Activated effector memory CD4-positive, alpha-beta T cell treated with Interleukin-2 at 50 U/mL for 16 hours (primary cell): ENCODE data around the gene ATF6.
A peak's percentile ranks its signal among the peaks of the same experiment; 100 is the strongest.
"Not testable (repeated sequence)": the region's sequence is repeated elsewhere in the genome, so short reads cannot be mapped to it uniquely, and the experiment has no call there.

Source experiments
- DNase-seq: peaks from one replicate; pipeline ENCODE4 v3.0.0-alpha.2; 2020

The ATF6 gene

DNA sequence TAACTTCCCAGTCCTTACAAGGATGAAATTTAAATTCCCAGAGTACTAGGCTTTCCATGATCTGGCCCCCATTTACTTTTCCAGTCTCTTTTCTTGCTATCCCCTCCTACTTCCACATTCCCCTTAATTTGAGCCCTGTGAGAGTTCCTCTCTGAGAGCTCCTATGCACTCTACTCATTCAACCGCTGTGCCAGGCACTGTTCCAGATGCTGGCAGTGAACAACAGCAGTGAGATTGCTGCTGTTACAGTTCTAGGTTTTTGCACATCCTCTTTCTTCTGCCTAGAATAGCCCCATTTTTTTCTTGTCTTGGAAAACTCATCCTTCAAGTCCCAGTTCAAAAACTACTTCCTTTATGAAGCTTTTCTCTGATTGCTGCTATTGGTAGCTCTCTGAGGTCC lies 18.8 kb downstream of the ATF6 start:
- no peak for DNase-seq

DNA sequence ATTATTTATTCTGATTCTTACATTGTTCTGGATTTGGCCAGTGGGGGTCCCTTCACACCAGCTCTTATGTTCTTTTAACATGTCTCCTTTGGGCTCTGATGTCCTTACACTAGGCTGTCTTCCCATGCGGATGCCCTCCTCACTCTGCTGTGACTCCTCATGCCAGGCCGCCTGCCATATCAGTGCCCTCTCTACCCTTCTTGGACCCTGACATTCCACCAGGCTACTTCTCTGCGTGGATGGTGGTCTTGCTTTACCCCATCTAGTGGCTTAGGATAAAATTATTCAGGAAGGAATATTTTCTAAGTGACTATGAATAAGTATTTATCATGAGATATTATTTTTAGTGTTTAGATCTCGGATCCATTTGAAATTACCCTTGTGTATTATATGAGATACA lies 21.2 kb downstream of the ATF6 start:
- no peak for DNase-seq

DNA sequence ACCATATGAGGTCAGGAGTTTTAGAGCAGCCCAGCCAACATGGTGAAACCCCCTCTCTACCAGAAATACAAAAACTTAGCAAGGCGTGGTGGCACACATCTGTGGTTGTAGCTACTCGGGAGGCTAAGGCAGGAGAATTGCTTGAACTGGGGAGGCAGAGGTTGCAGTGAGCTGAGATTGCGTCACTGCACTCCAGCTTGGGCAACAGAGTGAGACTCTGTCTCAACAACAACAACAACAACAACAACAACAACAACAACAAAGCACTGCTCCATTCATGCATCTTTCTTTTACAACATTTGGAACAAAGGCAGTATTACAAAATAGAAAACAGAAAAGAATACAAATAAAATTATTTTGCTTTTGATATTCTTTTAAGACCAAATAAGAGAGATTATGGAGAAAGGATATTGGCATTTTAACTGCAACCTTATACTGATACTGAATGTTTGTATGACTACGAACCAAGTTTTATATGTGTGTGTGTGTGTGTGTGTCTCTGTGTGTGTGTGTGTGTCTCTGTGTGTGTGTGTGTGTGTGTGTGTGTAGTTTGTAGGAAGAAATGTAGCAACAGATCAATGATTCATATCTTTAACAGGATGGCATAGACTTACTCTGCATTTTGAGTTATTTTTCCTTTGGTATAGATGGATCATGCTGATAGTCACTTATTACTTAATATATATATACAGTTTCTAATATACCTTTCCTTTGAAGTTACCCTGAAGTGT lies 24.6 kb downstream of the ATF6 start:
- DNase-seq: no peak

DNA sequence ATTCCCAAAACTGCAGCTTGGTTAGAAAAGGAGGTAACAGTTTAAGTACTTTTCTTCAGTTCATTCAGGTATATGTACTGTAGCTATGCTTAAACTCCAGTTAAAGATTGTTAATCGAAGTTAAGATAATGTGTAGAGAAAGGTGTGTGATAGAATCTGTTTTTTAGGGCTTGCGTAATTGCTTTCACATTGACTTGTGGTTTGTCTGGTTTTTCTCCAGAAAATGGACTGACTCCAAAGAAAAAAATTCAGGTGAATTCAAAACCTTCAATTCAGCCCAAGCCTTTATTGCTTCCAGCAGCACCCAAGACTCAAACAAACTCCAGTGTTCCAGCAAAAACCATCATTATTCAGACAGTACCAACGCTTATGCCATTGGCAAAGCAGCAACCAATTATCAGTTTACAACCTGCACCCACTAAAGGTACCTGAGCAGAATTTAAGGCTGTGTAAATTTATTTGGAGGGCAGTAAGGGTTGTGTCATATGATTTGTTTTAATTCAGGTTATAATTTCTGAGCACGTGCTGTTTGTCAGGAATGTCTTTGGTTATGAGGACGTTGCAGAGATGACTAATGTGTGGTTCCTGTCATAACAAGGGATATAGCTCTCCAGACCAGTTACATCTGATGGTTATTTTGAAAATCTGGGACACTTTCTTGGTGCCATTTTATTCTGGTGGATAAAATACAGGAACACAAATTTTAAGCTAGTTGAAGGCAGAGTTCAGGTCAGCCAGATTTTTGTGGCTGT lies 26.0 kb downstream of the ATF6 start:
- DNase-seq: no peak

DNA sequence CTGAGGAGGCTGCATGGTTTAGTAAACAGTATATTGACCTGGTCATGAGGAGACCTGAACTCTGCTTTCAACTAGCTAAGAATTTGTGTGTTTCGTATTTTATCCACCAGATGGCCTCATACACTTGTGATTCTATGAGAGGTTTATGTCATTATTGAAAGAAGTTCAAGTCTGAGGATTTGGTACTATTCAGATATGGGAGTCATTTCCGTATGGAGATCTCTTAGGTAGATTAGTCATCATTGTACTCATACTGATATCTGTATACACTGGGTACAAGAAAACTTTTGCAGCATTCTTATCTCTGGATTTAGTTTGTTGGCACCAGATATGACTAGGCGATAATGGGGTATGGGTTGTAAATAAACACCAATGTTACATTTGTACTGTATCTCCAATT lies 26.6 kb downstream of the ATF6 start:
- DNase-seq: no peak

DNA sequence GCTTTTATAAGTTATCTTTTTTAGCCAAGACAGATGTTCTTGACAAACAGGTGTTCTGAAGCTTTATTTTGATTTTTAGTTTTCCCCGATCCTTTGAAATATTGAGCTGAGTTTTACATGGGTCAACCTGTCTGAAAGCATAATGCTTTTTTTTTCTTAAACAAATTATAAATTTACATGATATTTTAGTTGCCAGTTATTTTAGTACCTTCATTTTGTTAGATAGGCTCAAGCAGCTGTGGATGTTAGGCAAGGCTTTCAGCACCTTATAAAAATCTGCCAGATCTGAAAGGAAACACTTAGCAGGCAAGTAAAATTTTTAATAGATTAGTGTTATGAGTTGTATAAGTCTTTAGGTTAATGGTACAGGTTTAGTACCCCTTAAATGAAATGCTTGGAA lies 33.7 kb downstream of the ATF6 start:
- no peak for DNase-seq

DNA sequence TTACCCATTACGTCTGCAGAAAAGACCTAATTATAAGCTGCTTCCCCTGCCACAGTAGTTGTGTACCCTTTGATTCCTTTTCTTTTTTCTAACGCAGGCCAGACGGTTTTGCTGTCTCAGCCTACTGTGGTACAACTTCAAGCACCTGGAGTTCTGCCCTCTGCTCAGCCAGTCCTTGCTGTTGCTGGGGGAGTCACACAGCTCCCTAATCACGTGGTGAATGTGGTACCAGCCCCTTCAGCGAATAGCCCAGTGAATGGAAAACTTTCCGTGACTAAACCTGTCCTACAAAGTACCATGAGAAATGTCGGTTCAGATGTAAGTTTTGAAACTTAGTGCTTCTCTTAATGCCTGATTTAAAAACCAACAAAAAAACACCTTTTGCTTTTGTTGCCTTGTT lies 35.8 kb downstream of the ATF6 start:
- no peak for DNase-seq

DNA sequence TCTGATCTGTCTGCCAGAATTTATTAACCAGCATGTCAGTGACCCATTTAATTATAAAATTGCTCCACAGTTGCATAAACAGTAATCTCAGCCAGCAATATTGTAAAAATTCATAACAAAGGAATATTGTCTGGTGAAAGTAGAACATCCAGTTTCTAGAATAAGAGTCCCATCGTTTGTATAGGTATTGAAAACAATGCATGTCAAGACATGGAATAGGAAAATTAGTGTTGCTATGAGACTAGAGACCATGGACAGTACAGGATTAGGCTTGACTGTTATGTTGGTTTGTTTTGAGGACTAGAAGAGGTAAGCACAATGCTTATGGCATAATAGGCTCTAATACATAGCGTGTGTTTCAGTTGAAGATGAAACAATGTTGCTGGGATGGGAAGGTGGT lies 37.1 kb downstream of the ATF6 start:
- DNase-seq: no peak

DNA sequence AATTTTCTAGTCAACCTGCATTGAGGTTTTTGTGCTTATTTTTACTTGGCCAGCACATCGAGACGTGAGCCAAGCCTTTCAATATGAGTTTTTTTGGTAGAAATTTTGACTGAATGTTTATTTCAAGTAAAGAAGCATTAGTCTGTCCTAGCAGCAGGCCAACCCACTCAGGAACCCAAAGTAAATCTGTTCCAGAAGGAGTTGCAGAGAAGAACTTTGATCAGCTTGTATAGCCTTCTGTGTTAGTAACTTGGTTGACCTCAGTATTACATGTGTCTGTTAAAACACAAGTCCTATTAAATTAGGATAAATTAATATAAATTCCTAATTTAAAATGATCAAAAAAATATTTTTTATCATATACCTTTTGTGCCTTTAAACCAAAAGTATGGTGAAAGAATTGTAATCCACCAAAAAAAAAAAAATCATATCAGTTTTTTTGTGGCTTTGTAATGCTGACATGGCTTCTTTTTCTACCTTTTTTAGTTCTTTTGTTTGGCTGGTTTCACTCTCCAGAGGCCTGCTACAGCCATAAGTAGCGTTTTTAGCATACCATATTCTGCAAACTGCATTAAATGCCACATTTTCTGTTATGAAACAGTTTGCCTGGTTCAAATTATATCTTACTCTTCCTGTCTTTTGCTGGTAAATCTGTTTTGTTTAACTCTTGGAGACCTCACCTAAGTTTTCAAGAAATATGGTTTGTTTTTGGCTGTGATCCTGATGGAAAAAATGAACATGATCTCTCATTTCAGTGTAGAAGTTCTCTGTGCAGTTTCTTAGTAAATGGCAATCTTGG lies 39.5 kb downstream of the ATF6 start:
- DNase-seq: no peak

DNA sequence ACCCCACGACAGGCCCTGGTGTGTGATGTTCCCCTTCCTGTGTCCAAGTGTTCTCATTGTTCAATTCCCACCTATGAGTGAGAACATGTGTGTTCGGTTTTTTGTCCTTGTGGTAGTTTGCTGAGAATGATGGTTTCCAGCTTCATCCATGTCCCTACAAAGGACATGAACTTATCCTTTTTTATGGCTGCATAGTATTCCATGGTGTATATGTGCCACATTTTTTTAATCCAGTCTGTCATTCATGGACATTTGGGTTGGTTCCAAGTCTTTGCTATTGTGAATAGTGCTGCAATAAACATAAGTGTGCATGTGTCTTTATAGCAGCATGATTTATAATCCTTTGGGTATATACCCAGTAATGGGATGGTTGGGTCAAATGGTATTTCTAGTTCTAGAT lies 43.1 kb downstream of the ATF6 start:
- not testable (repeated sequence) for DNase-seq

DNA sequence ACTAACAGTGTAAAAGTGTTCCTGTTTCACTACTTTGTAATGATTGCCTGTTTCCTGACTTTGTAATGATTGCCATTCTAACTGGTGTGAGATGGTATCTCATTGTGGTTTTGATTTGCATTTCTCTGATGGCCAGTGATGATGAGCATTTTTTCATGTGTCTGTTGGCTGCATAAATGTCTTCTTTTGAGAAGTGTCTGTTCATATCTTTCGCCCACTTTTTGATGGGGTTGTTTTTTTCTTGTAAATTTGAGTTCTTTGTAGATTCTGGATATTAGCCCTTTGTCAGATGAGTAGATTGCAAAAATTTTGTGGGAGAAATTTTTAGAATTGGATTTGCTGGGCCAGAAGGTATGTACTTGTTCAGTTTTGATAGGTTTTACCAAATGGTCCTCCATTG lies 43.5 kb downstream of the ATF6 start:
- DNase-seq: not testable (repeated sequence)

DNA sequence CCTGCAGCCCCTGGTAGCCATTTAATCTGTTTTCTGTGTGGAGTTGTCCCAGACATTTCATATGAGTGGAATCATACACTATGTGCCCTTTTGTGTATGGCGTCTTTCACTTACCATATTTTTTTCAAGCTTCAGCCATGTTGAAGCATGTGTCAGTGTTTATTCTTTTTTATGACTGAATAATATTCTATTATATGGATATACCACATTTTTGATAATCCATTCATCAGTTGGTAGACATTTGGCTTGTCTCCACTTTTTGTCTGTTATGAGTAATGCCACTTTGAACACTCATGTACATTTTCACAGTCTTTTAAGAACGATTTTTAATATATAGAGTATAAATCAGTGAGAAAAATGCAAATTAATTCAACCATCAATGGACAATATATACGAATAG lies 44.7 kb downstream of the ATF6 start:
- no peak for DNase-seq

DNA sequence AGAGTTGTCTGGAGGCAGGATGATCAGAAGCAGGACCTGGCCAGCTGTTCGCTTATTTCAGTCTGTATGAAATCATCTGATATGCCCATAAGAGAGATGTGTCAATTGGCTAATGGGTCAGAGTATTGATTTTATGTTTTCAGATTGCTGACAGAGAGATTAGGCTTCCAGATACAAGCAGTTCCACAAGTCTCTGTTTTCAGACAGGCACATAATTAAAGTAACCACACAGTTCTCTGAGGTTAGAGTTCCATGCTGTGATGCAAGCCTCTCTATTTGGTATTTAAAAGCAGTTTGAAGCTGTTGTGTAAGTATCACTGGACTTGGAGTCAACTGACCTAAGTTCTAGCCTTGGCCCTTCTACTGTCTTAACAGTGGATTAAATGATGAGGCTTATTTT lies 50.1 kb downstream of the ATF6 start:
- DNase-seq: no peak

DNA sequence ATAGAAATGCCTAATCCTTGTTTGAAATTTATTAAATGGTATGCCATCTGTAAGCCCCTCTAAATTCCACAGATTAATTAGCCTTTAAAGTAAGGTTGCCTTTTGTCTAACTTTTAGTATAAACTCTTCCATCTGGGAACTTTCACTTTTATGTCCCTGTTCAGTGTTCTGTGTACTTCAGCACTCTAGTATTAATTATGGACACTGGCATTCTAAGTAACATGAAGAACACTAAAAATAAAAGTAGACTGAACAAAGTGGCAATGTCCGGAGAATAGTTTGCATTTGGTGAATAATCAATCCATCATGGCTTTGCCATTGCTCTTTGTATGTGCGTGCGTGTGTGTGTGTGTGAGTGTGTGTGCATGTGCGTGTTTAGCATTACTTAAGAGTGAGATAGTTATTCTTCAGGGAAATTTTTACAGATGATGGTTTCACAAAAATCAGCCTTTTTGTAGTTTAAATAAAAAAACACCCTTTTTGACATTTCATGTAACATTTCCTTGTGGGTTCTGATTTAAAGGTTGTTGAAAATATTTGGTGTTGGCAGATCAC lies 51.1 kb downstream of the ATF6 start:
- no peak for DNase-seq

DNA sequence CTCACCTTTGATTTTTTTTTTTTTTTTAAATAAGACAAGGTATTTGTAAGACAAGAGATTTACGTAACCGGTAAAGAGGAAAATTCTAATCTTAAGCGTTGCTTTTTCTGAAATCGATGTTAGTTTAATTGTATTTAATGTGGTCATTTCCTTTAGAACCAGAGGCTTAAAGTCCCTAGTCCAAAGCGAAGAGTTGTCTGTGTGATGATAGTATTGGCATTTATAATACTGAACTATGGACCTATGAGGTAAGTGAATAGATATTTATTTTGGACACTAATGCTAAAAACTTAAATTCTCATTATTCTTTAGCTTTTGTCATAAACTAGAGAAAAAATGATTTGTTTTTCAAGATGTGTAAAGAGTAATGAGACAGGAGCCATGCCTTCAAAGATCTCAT lies 54.8 kb downstream of the ATF6 start:
- DNase-seq: no peak

DNA sequence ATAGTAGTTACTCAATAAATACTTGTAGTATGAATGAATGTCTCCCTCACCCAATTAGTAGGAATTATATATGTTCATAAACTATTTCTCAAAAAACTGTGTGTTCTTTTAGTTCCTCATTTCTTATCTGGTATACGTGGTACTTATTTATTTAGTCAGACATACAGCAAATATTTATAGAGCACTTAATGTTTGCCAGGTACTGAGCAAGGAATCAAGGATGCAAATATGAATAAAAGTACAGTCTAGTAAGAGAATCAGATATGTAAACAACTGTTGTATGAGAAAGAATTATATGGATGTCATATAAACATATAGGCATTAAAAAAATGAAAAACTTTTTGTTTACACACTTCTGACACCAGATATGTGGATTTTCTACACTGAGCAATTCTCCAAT lies 58.5 kb downstream of the ATF6 start:
- no peak for DNase-seq

DNA sequence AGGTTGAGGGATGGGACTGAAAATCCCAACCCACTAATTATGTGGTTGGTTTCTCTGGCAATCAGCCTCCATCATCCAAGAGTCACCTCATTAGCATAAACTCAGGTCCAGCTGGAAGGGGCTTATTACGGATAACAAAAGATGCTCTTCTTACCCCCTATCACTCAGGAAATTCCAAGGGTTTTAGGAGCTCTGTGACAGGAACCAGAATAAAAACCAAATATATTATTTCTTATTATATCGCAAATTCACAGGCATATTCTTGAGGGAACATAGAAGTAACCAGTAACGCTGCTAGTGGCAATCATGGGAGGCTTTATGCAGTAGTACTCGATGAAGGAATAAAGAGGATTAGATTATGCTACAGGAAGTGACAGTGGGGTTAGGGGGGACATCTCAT lies 59.7 kb downstream of the ATF6 start:
- DNase-seq: no peak

DNA sequence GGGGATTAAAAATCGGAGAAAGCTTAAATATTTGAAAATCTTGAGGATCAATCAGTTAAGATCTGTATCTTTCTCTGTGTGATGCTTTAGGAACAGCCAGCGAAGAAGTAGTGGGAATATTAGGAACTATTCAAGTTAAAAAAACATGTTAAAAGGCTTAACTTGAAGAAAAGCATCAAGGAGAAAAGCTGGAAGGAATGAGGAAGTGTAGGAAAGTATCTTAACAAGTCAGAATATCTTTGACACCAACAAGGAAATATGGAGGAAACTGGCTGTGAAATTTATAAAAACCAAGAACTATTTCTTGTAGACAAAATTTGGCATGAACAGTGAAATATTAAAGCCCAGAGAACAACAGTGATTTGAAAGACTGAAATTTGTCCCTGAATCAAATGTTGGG lies 60.4 kb downstream of the ATF6 start:
- DNase-seq: no peak

DNA sequence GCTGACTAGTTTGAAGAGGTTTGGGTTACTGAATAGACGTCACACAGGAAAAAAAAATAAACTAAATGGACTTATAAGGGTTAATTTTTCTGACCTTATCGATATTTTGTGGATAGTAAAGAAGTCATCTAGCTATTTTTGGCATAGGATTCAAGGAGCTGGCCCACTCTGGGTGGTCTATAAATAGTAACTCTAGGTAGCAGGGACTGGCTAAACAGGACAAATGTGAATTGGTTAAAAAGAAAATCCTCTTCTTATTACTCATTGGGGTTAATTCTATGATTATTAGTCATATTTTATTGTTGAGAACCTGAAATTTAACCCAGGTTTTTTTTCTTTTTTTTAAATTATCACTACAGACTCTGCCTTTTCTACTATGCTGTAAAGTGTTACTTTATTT lies 61.7 kb downstream of the ATF6 start:
- no peak for DNase-seq

DNA sequence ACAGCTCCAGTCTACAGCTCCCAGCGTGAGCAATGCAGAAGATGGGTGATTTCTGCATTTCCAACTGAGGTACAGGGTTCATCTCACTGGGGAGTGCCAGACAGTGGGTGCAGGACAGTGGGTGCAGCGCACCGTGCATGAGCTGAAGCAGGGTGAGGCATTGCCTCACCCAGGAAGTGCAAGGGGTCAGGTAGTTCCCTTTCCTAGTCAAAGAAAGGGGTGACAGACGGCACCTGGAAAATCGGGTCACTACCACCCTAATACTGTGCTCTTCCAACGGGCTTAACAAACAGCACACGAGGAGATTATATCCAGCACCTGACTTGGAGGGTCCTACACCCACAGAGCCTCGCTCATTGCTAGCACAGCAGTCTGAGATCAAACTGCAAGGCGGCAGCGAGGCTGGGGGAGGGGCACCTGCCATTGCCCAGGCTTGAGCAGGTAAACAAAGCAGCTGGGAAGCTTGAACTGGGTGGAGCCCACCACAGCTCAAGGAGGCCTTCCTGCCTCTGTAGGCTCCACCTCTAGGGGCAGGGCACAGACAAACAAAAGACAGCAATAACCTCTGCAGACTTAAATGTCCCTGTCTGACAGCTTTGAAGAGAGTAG lies 66.3 kb downstream of the ATF6 start:
- peak; percentile 5 for DNase-seq

DNA sequence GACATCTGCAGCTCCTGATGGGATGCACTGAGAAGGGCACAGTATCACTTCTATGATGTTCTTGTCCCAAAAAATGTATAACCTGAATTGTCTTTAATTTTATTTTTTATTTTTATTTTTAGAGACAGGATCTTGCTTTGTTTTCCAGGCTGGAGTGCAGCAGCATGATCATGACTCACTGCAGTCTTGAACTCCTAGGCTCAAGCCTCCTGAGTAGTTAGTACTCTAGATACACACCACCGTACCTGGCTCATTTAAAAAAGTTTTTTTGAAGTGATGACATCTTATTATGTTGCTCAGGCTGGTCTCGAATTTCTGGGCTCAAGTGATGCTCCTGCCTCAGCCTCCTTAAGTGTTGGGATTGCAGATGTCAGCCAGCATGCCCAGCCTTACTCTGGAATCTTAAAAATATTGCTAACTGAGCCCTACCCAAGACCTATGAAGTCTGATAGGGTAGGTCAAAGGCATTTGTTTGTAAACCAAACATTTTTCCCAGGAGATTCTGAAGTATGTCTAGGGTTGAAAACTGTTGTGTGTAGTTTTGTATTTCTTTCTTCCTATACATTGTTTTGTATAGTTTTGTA lies 68.9 kb downstream of the ATF6 start:
- DNase-seq: no peak

DNA sequence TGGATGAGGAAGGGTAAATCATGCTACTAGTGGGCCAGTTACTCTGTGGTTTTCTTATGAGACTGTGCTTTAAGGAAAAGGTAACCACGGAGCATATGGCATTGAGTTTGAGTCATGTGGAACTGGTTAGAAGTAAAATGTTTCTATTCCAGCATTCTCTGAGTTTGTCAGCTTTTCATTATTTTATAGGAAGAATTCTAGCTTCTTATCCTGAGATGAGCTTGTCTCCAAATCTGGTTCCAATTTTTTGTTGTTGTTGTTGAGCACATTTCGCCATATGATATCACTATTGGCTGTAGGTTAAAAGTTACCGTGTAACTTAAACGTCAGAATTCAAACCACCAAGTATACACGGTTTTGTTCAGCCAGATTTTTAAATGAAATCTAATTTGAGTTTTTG lies 69.9 kb downstream of the ATF6 start:
- DNase-seq: no peak

DNA sequence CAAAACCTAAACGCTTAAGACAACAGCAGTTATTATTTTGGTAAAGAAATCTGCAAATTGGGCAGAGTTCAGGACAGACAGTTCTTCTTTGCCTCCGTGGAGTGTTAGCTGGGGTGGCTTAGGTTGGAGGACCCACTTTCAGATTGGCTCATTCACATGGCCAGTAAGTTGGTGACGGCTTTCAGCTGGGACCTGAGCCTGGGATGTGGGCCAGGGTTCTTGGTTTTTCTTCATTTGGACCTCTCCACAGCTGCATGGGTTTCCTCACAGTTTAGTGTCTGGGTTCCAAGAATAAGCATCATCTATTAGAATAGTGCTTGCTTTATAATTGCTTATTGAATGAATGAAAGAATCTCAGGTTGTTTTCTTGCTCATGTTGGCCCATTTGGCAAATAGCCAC lies 72.2 kb downstream of the ATF6 start:
- no peak for DNase-seq
